NCI-H128 (cell line): ENCODE data around the gene CDS2.

ENCODE experiments used
- DNase-seq: peaks from one replicate; lab custom pipeline; 2025; ENCODE audit not compliant: unreplicated experiment; lab: John Stamatoyannopoulos, UW

CDS2 gene

GRCh38 chr20:5150226-5151076, 23.6 kb downstream of the CDS2 start:
- DNase-seq: no peak

- no peak for DNase-seq
These were observed 26.3 kb downstream of the CDS2 start for GRCh38 chr20:5153152-5153467.

- DNase-seq: no peak
These were observed 27.1 kb downstream of the CDS2 start for GRCh38 chr20:5153612-5154542.

- DNase-seq: no peak
These were observed 27.7 kb downstream of the CDS2 start for GRCh38 chr20:5154543-5154925.

- no peak for DNase-seq
These were observed 28.6 kb downstream of the CDS2 start for GRCh38 chr20:5155404-5155803.

- no peak for DNase-seq
These were observed 30.1 kb downstream of the CDS2 start for GRCh38 chr20:5156675-5157448.

GRCh38 chr20:5159928-5160327, 33.1 kb downstream of the CDS2 start:
- no peak for DNase-seq

GRCh38 chr20:5160882-5161281, 34.1 kb downstream of the CDS2 start:
- DNase-seq: no peak

GRCh38 chr20:5161536-5162164, 34.8 kb downstream of the CDS2 start:
- no peak for DNase-seq

GRCh38 chr20:5164645-5165625, 38.1 kb downstream of the CDS2 start:
- no peak for DNase-seq

- peak; percentile 45 for DNase-seq
These were observed 42.0 kb downstream of the CDS2 start for GRCh38 chr20:5168651-5169396.

- DNase-seq: no peak
These were observed 43.5 kb downstream of the CDS2 start for GRCh38 chr20:5170341-5170740.

- no peak for DNase-seq
These were observed 44.4 kb downstream of the CDS2 start for GRCh38 chr20:5171064-5171789.

GRCh38 chr20:5171790-5172164, 45.0 kb downstream of the CDS2 start:
- DNase-seq: no peak

GRCh38 chr20:5172167-5172601, 45.4 kb downstream of the CDS2 start:
- DNase-seq: no peak

GRCh38 chr20:5172903-5173463, 46.2 kb downstream of the CDS2 start:
- DNase-seq: no peak

- DNase-seq: no peak
These were observed 46.9 kb downstream of the CDS2 start for GRCh38 chr20:5173751-5174150.

- no peak for DNase-seq
These were observed 50.3 kb downstream of the CDS2 start for GRCh38 chr20:5177071-5177470.
